ENCODE results near the gene PPID. TPM values are rescaled to one million over a fixed set of nuclear protein-coding genes. Genes with fewer than 3 reads are reported as not detected.
"Not testable (repeated sequence)": the region's sequence is repeated elsewhere in the genome, so short reads cannot be mapped to it uniquely, and the experiment has no call there.

PPID gene
- total and polyA plus RNA-seq, 2 of the 4 experiments (the other 2 are of a cell fraction) = 11.8 to 21.1 TPM

GRCh38 chr4:158663255-158663654 is 59.9 kb downstream of the PPID start:
- H3K27ac ChIP-seq (ENCODE audit: insufficient read depth, low read length); CTCF ChIA-PET; H3K9me3 ChIP-seq (ENCODE audit: control insufficient read depth, insufficient read depth, low read length); H3K56ac ChIP-seq (ENCODE audit: extremely low read depth, insufficient read depth, low read length); H3K18ac ChIP-seq (ENCODE audit: low read depth, low read length); H2AK5ac ChIP-seq (ENCODE audit: low read depth, low read length); H3K4ac ChIP-seq (ENCODE audit: low read depth, low read length); H2BK120ac ChIP-seq (ENCODE audit: low read depth, low read length); BruUV-seq (replicated peaks); H2AFZ ChIP-seq (replicated peaks; ENCODE audit: low read length, poor library complexity); intact Hi-C loops (cut with micrococcal nuclease); DNase-seq; in situ Hi-C loops (cut with MboI; ENCODE audit: low sequenced_read_pairs); H3K14ac ChIP-seq (replicated peaks; ENCODE audit: low read depth, low read length); H3K4me1 ChIP-seq (ENCODE audit: control insufficient read depth, insufficient read depth, low read length); H4K8ac ChIP-seq (ENCODE audit: low read depth in 2 of 2, low read length in 2 of 2); H3K27me3 ChIP-seq (ENCODE audit: control insufficient read depth, insufficient read depth, low read length); dilution Hi-C loops (cut with HindIII; ENCODE audit: low sequenced_read_pairs, unreplicated experiment); H3K4me3 ChIP-seq (ENCODE audit: insufficient read depth, low read depth, low read length); H4K5ac ChIP-seq (ENCODE audit: low read depth, low read length); H2AK9ac ChIP-seq (replicated peaks; ENCODE audit: low read depth, low read length, poor library complexity); H3K79me1 ChIP-seq (ENCODE audit: low read depth in 1 of 2, low read length in 2 of 2); H3K9ac ChIP-seq (ENCODE audit: low read depth, low read length); H3K9me1 ChIP-seq (ENCODE audit: insufficient read depth, low read length); H4K20me1 ChIP-seq (ENCODE audit: insufficient read depth, low read length); ATAC-seq (ENCODE audit: low read depth); H4K91ac ChIP-seq (ENCODE audit: insufficient read depth, low read depth, low read length); H2BK15ac ChIP-seq (ENCODE audit: low read depth, low read length); POLR2A ChIA-PET (ENCODE audit: unreplicated experiment); H3K23ac ChIP-seq (ENCODE audit: low read depth, low read length); H2BK5ac ChIP-seq (ENCODE audit: low read depth, low read length, poor library complexity, severe bottlenecking); H2BK20ac ChIP-seq (ENCODE audit: low read depth, low read length); H3K36me3 ChIP-seq (ENCODE audit: control insufficient read depth, insufficient read depth, low read length); H3K4me2 ChIP-seq (ENCODE audit: low read depth, low read length): not testable (repeated sequence)
- no CpG with 5 or more reads among the region's 4 CpGs for WGBS, 2 experiments (ENCODE audit: extremely low coverage in 2 of 2, insufficient read length in 1 of 2)

Small RNA genes within 50 kb of the gene (microRNA-seq; reads per million reads assigned to microRNA genes)
- not detected for gene RF00012 (ENCODE audit: insufficient read depth, insufficient read length)

Small RNA genes within 50 kb of the gene (small RNA-seq; reads per million reads assigned to genes)
- 0 to 0.04 (median 0) reads per million in 5 experiments for gene RF00012

Other genes starting within 250 kb of the PPID start
- gene RXFP1, start 201.5 kb downstream of the PPID start, total RNA-seq (2012; rRNA removed) = not detected in 2 replicates
- not detected in 2 replicates for gene RXFP1, start 201.5 kb downstream of the PPID start, polyA plus RNA-seq (2012; rRNA removed)
- 10.0 and 14.2 TPM in 2 replicates for gene C4orf46, start 51.5 kb downstream of the PPID start, total RNA-seq (2012; rRNA removed)
- gene C4orf46, start 51.5 kb downstream of the PPID start, polyA plus RNA-seq (2012; rRNA removed) = 6.7 and 8.1 TPM in 2 replicates
- gene ETFDH, start 51.1 kb downstream of the PPID start, total RNA-seq (2012; rRNA removed) = 14.0 and 18.3 TPM in 2 replicates
- 15.4 and 19.1 TPM in 2 replicates for gene ETFDH, start 51.1 kb downstream of the PPID start, polyA plus RNA-seq (2012; rRNA removed)
- 22.2 and 24.6 TPM in 2 replicates for gene FNIP2, start 45.6 kb upstream of the PPID start, total RNA-seq (2012; rRNA removed)
- 3.9 and 4.7 TPM in 2 replicates for gene FNIP2, start 45.6 kb upstream of the PPID start, polyA plus RNA-seq (2012; rRNA removed)

Data from IMR-90 (cell line).